ENCODE results near the gene ZC3H4. TPM values are rescaled to one million over a fixed set of nuclear protein-coding genes. Genes with fewer than 3 reads are reported as not detected.

ZC3H4 gene
- total and polyA plus RNA-seq, 9 of the 15 experiments (the other 6 are each of a cell fraction or from before 2014, with no cell fraction given), result 2.2 to 75.6 (median 18.3) TPM

DNA sequence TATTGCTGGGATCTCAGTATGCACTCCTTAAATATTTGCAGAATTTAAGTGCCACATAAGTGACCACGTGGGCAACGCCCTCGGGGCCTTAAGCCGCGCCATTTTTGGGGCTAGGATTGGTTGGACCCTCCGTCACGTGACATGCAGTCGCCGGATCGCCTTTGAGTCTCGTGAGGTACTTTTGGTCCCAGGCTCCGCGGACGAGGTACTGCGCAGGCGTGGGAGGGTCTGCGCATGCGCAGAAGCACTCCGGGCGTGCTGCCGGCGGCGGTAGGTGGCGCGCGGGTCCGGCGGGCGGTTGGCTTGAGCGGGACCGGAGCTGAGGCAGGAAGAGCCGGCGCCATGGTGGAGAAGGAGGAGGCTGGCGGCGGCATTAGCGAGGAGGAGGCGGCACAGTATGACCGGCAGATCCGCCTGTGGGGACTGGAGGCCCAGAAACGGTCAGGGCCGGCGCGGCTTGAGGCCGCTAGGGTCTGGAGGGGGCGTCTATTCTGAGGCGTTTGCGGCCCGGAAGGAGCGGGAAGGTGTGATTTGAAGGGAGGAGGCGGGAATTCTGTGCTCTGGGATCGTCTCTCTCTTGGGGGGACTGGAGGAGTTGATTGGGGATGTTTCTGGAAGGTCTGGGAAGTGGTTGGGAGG, 17.1 kb upstream of the ZC3H4 start, which contains the start of gene SAE1 (continued):
- TF ChIP-seq HNRNPLL (IDR thresholded peaks at IDR 0.05; ENCODE audit: low read depth, low read length, poor library complexity, severe bottlenecking) (peak; percentile 10), KDM2B (CRISPR knock-in tag; IDR thresholded peaks at IDR 0.05) (no peak), SMARCB1 (IDR thresholded peaks at IDR 0.05; ENCODE audit: insufficient read length, low read depth) (no peak), CBFB (CRISPR knock-in tag; IDR thresholded peaks at IDR 0.05) (no peak), E2F5 (CRISPR knock-in tag; IDR thresholded peaks at IDR 0.05) (no peak; the same call in 1 of the 2 replicates), PHF8 (IDR thresholded peaks at IDR 0.05; ENCODE audit: borderline replicate concordance, low read length) (peak; percentile 95), POLR2A (conservative IDR thresholded peaks at IDR 0.05) (peak; percentile 94), CTCFL (IDR thresholded peaks at IDR 0.05; ENCODE audit: borderline replicate concordance, insufficient read depth, low read depth, low read length, poor library complexity, severe bottlenecking) (peak; percentile 99), DACH1 (IDR thresholded peaks at IDR 0.05; ENCODE audit: partially characterized antibody) (no peak), EHMT2 (IDR thresholded peaks at IDR 0.05) (no peak), ZNF398 (CRISPR knock-in tag; IDR thresholded peaks at IDR 0.05) (no peak), ZKSCAN1 (IDR thresholded peaks at IDR 0.05; ENCODE audit: low read depth, low read length) (peak; percentile 69; the same call in 1 of the 2 replicates), ARHGAP35 (IDR thresholded peaks at IDR 0.05; ENCODE audit: partially characterized antibody) (peak; percentile 21), HDGF (IDR thresholded peaks at IDR 0.05) (no peak), ZFP1 (CRISPR knock-in tag; IDR thresholded peaks at IDR 0.05) (no peak), TCFL5 (CRISPR knock-in tag; conservative IDR thresholded peaks at IDR 0.05) (no peak), ESRRA (IDR thresholded peaks at IDR 0.05; ENCODE audit: borderline replicate concordance, low read depth) (0 out of 2 replicates have a peak, but pooled peaks have one; percentile 36), CREBBP (IDR thresholded peaks at IDR 0.05; ENCODE audit: low read depth, low read length) (no peak)
- TF ChIP-seq, protein P1, sequence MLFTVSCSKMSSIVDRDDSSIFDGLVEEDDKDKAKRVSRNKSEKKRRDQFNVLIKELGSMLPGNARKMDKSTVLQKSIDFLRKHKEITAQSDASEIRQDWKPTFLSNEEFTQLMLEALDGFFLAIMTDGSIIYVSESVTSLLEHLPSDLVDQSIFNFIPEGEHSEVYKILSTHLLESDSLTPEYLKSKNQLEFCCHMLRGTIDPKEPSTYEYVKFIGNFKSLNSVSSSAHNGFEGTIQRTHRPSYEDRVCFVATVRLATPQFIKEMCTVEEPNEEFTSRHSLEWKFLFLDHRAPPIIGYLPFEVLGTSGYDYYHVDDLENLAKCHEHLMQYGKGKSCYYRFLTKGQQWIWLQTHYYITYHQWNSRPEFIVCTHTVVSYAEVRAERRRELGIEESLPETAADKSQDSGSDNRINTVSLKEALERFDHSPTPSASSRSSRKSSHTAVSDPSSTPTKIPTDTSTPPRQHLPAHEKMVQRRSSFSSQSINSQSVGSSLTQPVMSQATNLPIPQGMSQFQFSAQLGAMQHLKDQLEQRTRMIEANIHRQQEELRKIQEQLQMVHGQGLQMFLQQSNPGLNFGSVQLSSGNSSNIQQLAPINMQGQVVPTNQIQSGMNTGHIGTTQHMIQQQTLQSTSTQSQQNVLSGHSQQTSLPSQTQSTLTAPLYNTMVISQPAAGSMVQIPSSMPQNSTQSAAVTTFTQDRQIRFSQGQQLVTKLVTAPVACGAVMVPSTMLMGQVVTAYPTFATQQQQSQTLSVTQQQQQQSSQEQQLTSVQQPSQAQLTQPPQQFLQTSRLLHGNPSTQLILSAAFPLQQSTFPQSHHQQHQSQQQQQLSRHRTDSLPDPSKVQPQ (CRISPR knock-in tag; IDR thresholded peaks at IDR 0.05; ENCODE audit: borderline replicate concordance), result no peak
- TF ChIP-seq, protein P2, sequence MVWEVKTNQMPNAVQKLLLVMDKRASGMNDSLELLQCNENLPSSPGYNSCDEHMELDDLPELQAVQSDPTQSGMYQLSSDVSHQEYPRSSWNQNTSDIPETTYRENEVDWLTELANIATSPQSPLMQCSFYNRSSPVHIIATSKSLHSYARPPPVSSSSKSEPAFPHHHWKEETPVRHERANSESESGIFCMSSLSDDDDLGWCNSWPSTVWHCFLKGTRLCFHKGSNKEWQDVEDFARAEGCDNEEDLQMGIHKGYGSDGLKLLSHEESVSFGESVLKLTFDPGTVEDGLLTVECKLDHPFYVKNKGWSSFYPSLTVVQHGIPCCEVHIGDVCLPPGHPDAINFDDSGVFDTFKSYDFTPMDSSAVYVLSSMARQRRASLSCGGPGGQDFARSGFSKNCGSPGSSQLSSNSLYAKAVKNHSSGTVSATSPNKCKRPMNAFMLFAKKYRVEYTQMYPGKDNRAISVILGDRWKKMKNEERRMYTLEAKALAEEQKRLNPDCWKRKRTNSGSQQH (CRISPR knock-in tag; IDR thresholded peaks at IDR 0.05), result no peak
